Measurements from ENCODE around the gene SIL1. TPM values are rescaled to one million over a fixed set of nuclear protein-coding genes. Genes with fewer than 3 reads are reported as not detected.
"Not testable (repeated sequence)": the region's sequence is repeated elsewhere in the genome, so short reads cannot be mapped to it uniquely, and the experiment has no call there.

Gene SIL1
- total RNA-seq, 1 donor from 2014 or later, result 32.3 TPM

GRCh38 chr5:139120521-139120920 is 77.6 kb downstream of the SIL1 start:
- TF ChIP-seq, protein P1, sequence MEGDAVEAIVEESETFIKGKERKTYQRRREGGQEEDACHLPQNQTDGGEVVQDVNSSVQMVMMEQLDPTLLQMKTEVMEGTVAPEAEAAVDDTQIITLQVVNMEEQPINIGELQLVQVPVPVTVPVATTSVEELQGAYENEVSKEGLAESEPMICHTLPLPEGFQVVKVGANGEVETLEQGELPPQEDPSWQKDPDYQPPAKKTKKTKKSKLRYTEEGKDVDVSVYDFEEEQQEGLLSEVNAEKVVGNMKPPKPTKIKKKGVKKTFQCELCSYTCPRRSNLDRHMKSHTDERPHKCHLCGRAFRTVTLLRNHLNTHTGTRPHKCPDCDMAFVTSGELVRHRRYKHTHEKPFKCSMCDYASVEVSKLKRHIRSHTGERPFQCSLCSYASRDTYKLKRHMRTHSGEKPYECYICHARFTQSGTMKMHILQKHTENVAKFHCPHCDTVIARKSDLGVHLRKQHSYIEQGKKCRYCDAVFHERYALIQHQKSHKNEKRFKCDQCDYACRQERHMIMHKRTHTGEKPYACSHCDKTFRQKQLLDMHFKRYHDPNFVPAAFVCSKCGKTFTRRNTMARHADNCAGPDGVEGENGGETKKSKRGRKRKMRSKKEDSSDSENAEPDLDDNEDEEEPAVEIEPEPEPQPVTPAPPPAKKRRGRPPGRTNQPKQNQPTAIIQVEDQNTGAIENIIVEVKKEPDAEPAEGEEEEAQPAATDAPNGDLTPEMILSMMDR (conservative IDR thresholded peaks at IDR 0.05; ENCODE audit: low read depth, low read length), result no peak
- H3K4me3 ChIP-seq (ENCODE audit: low read depth, low read length), result no peak overlapping the region
- DNase-seq (ENCODE audit: low read depth), result no peak

GRCh38 chr5:139118804-139119203 is 79.4 kb downstream of the SIL1 start:
- DNase-seq (ENCODE audit: low read depth), result no peak
- TF ChIP-seq, protein P1 (conservative IDR thresholded peaks at IDR 0.05; ENCODE audit: low read depth, low read length), result no peak
- H3K4me3 ChIP-seq (ENCODE audit: low read depth, low read length), result no peak overlapping the region

- TF ChIP-seq, protein P1 (conservative IDR thresholded peaks at IDR 0.05; ENCODE audit: low read depth, low read length), result no peak
- H3K4me3 ChIP-seq (ENCODE audit: low read depth, low read length), result no peak overlapping the region
- no peak for DNase-seq (ENCODE audit: low read depth)
These were observed 80.8 kb downstream of the SIL1 start for GRCh38 chr5:139117342-139117884.

GRCh38 chr5:139116100-139116655 is 82.0 kb downstream of the SIL1 start:
- TF ChIP-seq, protein P1 (conservative IDR thresholded peaks at IDR 0.05; ENCODE audit: low read depth, low read length), result no peak
- DNase-seq (ENCODE audit: low read depth), result no peak
- H3K4me3 ChIP-seq (ENCODE audit: low read depth, low read length), result no peak overlapping the region

GRCh38 chr5:139113892-139114291 is 84.3 kb downstream of the SIL1 start:
- TF ChIP-seq, protein P1 (conservative IDR thresholded peaks at IDR 0.05; ENCODE audit: low read depth, low read length), result no peak
- no peak for DNase-seq (ENCODE audit: low read depth)
- H3K4me3 ChIP-seq (ENCODE audit: low read depth, low read length), result no peak overlapping the region

- DNase-seq (ENCODE audit: low read depth); H3K4me3 ChIP-seq (ENCODE audit: low read depth, low read length): not testable (repeated sequence)
These were observed 85.8 kb downstream of the SIL1 start for GRCh38 chr5:139112362-139112761.

- TF ChIP-seq, protein P1 (conservative IDR thresholded peaks at IDR 0.05; ENCODE audit: low read depth, low read length), result no peak
- H3K4me3 ChIP-seq (ENCODE audit: low read depth, low read length), result no peak overlapping the region
- no peak for DNase-seq (ENCODE audit: low read depth)
These were observed 87.5 kb downstream of the SIL1 start for GRCh38 chr5:139110526-139111168.

All from epithelial cell of proximal tubule (primary cell).